Measurements from ENCODE around the gene TUBB4B. TPM values are rescaled to one million over a fixed set of nuclear protein-coding genes. Genes with fewer than 3 reads are reported as not detected.

TUBB4B gene
- total and polyA plus RNA-seq, 11 donors, result 244 to 900 (median 515) TPM

GRCh38 chr9:137273611-137274320 is 32.7 kb downstream of the TUBB4B start:
- WGBS, 4 donors, result 61 to 75% (median 70%) methylated on average over 4 to 15 of the region's 15 CpGs
- DNase-seq (peak in 2 of 5 donors; percentile 15 to 38), ATAC-seq (no peak)
- Histone ChIP-seq H3K4me1 (peaks cover 9 to 87% (median 56%) of the 10 kb centered on the region in 12 donors), H3K9me3 (no peaks in the 10 kb centered on the region), H3K27me3 (no peaks in the 10 kb centered on the region), H3K27ac (peak overlapping the region in 1 of 12 donors; percentile 1), H3K4me3 (no peak overlapping the region), H3K36me3 (peaks cover 0 to 43% (median 21%) of the 10 kb centered on the region in 9 donors)
- TF ChIP-seq, protein P1, sequence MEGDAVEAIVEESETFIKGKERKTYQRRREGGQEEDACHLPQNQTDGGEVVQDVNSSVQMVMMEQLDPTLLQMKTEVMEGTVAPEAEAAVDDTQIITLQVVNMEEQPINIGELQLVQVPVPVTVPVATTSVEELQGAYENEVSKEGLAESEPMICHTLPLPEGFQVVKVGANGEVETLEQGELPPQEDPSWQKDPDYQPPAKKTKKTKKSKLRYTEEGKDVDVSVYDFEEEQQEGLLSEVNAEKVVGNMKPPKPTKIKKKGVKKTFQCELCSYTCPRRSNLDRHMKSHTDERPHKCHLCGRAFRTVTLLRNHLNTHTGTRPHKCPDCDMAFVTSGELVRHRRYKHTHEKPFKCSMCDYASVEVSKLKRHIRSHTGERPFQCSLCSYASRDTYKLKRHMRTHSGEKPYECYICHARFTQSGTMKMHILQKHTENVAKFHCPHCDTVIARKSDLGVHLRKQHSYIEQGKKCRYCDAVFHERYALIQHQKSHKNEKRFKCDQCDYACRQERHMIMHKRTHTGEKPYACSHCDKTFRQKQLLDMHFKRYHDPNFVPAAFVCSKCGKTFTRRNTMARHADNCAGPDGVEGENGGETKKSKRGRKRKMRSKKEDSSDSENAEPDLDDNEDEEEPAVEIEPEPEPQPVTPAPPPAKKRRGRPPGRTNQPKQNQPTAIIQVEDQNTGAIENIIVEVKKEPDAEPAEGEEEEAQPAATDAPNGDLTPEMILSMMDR (IDR thresholded peaks at IDR 0.05), result no peak
- TF ChIP-seq POLR2A (IDR thresholded peaks at IDR 0.05), result no peak
- intact Hi-C loops (cut with DNase I), result no loop called here

DNA sequence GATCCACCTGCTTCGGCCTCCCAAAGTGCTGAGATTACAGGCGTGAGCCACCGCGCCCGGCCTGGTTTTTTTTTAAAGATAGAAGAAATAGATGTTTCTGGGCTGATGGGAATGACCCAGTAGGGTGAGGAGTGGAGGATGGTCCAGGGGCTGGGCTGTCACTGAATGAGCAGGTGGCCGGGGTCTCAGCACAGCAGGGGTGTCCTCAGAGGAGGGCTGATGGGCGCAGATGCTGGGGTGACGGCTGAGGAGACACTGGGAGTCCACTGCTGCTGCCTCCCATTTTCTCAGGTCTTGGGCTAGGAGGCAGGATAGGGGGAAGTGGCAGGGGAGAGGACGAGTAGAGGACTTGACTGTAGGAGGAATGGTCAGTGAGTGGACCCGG is 34.1 kb downstream of the TUBB4B start:
- 85 to 92% (median 88%) methylated on average over 10 of the region's 10 CpGs for WGBS, 4 donors
- Histone ChIP-seq H3K9me3 (no peaks in the 10 kb centered on the region), H3K4me3 (no peak overlapping the region), H3K36me3 (peaks cover 0 to 46% (median 30%) of the 10 kb centered on the region in 9 donors), H3K27ac (peak overlapping the region in 8 of 12 donors; percentile 94 to 100 (median 98)), H3K27me3 (no peaks in the 10 kb centered on the region), H3K4me1 (peaks cover 6 to 87% (median 50%) of the 10 kb centered on the region in 12 donors)
- DNase-seq (peak in 1 of 5 donors; percentile 5), ATAC-seq (no peak)
- intact Hi-C loops (cut with DNase I), result no loop called here
- TF ChIP-seq POLR2A (IDR thresholded peaks at IDR 0.05), result no peak
- TF ChIP-seq, protein P1 (IDR thresholded peaks at IDR 0.05), result no peak

- intact Hi-C loops (cut with DNase I), result loop anchor here in 2 of 10 donors (2.0 kb wide), 1 partner anchor 35 kb away; the partner anchor contains the start of gene TUBB4B (in 2 of the 2)
- TF ChIP-seq POLR2A (IDR thresholded peaks at IDR 0.05), result no peak
- TF ChIP-seq, protein P1 (IDR thresholded peaks at IDR 0.05), result no peak
- peak overlapping the region in 2 of 12 donors; percentile 63 to 71 for H3K4me3 ChIP-seq
- WGBS, 4 donors, result 81 to 83% (median 82%) methylated on average over 23 to 24 of the region's 24 CpGs
- no peaks in the 10 kb centered on the region for H3K27me3 ChIP-seq
- peaks cover 0 to 41% (median 26%) of the 10 kb centered on the region in 9 donors for H3K36me3 ChIP-seq
- no peaks in the 10 kb centered on the region for H3K9me3 ChIP-seq
- peak overlapping the region; percentile 83 to 100 (median 98) for H3K27ac ChIP-seq
- peaks cover 6 to 87% (median 49%) of the 10 kb centered on the region in 12 donors for H3K4me1 ChIP-seq
- ATAC-seq (no peak), DNase-seq (peak in 3 of 5 donors; percentile 12 to 27 (median 21))
Observed at GRCh38 chr9:137275588-137276472, 34.7 kb downstream of the TUBB4B start.

Data from heart left ventricle (tissue), 16 donors.